ENCODE data around the gene GALNT14. TPM values are rescaled to one million over a fixed set of nuclear protein-coding genes. Genes with fewer than 3 reads are reported as not detected.
A peak's percentile ranks its signal among the peaks of the same experiment; 100 is the strongest.

Gene GALNT14
- total RNA-seq, 3 donors from 2014 or later (not counting 1 experiment from before 2014, with no cell fraction given), result 0.68 TPM; not detected in 2

GRCh38 chr2:31136732-31137131 is 1.5 kb downstream of the GALNT14 start:
- 22% methylated on average over 10 of the region's 10 CpGs for WGBS (ENCODE audit: insufficient coverage)
- Mint-ChIP-seq H3K27ac (no peak overlapping the region), H3K4me3 (peak overlapping the region; percentile 25), H3K9me3 (no peaks in the 10 kb centered on the region), H3K4me1 (peaks cover 0 to 5% of the 10 kb centered on the region in 2 donors), H3K36me3 (no peaks in the 10 kb centered on the region), H3K27me3 (ENCODE audit: low read depth in 2 of 2) (peaks cover 37 to 52% of the 10 kb centered on the region in 2 donors)
- no peaks in the 10 kb centered on the region for H3K36me3 ChIP-seq (ENCODE audit: control insufficient read depth, insufficient read depth, low read length)
- intact Hi-C loops (cut with micrococcal nuclease), result no loop called here
- H3K9me3 ChIP-seq (ENCODE audit: control insufficient read depth, insufficient read depth, low read length), result no peaks in the 10 kb centered on the region
- TF ChIP-seq, protein P1, sequence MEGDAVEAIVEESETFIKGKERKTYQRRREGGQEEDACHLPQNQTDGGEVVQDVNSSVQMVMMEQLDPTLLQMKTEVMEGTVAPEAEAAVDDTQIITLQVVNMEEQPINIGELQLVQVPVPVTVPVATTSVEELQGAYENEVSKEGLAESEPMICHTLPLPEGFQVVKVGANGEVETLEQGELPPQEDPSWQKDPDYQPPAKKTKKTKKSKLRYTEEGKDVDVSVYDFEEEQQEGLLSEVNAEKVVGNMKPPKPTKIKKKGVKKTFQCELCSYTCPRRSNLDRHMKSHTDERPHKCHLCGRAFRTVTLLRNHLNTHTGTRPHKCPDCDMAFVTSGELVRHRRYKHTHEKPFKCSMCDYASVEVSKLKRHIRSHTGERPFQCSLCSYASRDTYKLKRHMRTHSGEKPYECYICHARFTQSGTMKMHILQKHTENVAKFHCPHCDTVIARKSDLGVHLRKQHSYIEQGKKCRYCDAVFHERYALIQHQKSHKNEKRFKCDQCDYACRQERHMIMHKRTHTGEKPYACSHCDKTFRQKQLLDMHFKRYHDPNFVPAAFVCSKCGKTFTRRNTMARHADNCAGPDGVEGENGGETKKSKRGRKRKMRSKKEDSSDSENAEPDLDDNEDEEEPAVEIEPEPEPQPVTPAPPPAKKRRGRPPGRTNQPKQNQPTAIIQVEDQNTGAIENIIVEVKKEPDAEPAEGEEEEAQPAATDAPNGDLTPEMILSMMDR (IDR thresholded peaks at IDR 0.05), result no peak
- no peak overlapping the region for H3K4me3 ChIP-seq (ENCODE audit: low read length)
- peaks cover 10% of the 10 kb centered on the region for H3K4me1 ChIP-seq (ENCODE audit: control insufficient read depth, insufficient read depth, low read length)
- DNase-seq (no peak), ATAC-seq (no peak)
- no peak overlapping the region for H3K27ac ChIP-seq (ENCODE audit: low read length)
- peaks cover 14% of the 10 kb centered on the region for H3K27me3 ChIP-seq (ENCODE audit: control insufficient read depth, insufficient read depth, low read length)

- Histone ChIP-seq H3K36me3 (ENCODE audit: control insufficient read depth, insufficient read depth, low read length) (no peaks in the 10 kb centered on the region), H3K27ac (ENCODE audit: low read length) (no peak overlapping the region), H3K27me3 (ENCODE audit: control insufficient read depth, insufficient read depth, low read length) (peaks cover 14% of the 10 kb centered on the region), H3K4me1 (ENCODE audit: control insufficient read depth, insufficient read depth, low read length) (peaks cover 10% of the 10 kb centered on the region), H3K4me3 (ENCODE audit: low read length) (no peak overlapping the region), H3K9me3 (ENCODE audit: control insufficient read depth, insufficient read depth, low read length) (no peaks in the 10 kb centered on the region)
- Mint-ChIP-seq H3K27ac (no peak overlapping the region), H3K27me3 (ENCODE audit: low read depth in 2 of 2) (peaks cover 32 to 52% of the 10 kb centered on the region in 2 donors), H3K36me3 (no peaks in the 10 kb centered on the region), H3K9me3 (no peaks in the 10 kb centered on the region), H3K4me1 (peaks cover 0 to 5% of the 10 kb centered on the region in 2 donors), H3K4me3 (no peak overlapping the region)
- 80% methylated on average over 3 of the region's 3 CpGs for WGBS (ENCODE audit: insufficient coverage)
- DNase-seq (no peak), ATAC-seq (no peak)
- TF ChIP-seq, protein P1 (IDR thresholded peaks at IDR 0.05), result no peak
- intact Hi-C loops (cut with micrococcal nuclease), result no loop called here
Observed at GRCh38 chr2:31136000-31136399, 2.2 kb downstream of the GALNT14 start.

DNA sequence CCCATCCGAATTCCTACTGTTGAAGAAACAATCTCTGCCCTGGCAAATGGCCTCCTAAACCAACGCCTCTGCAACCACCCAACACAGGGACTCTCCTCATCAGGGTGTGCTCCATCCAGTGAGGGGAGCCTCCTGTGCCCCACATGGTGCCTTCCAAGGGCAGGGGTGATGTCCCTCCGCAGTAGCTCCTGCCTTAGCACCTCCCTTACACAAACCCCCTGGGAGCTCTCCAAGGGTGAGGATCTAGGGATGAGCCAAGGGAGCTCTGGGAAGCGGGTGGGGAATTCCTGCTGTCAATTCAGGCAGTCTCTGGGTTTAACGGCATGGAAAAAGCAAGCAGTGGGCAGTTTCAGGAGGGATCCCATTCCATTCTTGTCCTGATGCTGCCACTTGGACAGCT is 3.8 kb downstream of the GALNT14 start:
- intact Hi-C loops (cut with micrococcal nuclease), result no loop called here
- H3K27me3 Mint-ChIP-seq (ENCODE audit: low read depth in 2 of 2), result peaks cover 32 to 53% of the 10 kb centered on the region in 2 donors
- no peak overlapping the region for H3K27ac Mint-ChIP-seq
- DNase-seq (no peak), ATAC-seq (no peak)
- no peaks in the 10 kb centered on the region for H3K36me3 Mint-ChIP-seq
- TF ChIP-seq, protein P1 (IDR thresholded peaks at IDR 0.05), result no peak
- no peaks in the 10 kb centered on the region for H3K9me3 Mint-ChIP-seq
- 87% methylated on average over 5 of the region's 5 CpGs for WGBS (ENCODE audit: insufficient coverage)
- peaks cover 0 to 5% of the 10 kb centered on the region in 2 donors for H3K4me1 Mint-ChIP-seq
- H3K9me3 ChIP-seq (ENCODE audit: control insufficient read depth, insufficient read depth, low read length), result no peaks in the 10 kb centered on the region
- no peak overlapping the region for H3K4me3 ChIP-seq (ENCODE audit: low read length)
- no peak overlapping the region for H3K27ac ChIP-seq (ENCODE audit: low read length)
- H3K36me3 ChIP-seq (ENCODE audit: control insufficient read depth, insufficient read depth, low read length), result no peaks in the 10 kb centered on the region
- no peak overlapping the region for H3K4me3 Mint-ChIP-seq
- H3K4me1 ChIP-seq (ENCODE audit: control insufficient read depth, insufficient read depth, low read length), result peaks cover 10% of the 10 kb centered on the region
- peaks cover 14% of the 10 kb centered on the region for H3K27me3 ChIP-seq (ENCODE audit: control insufficient read depth, insufficient read depth, low read length)

DNA sequence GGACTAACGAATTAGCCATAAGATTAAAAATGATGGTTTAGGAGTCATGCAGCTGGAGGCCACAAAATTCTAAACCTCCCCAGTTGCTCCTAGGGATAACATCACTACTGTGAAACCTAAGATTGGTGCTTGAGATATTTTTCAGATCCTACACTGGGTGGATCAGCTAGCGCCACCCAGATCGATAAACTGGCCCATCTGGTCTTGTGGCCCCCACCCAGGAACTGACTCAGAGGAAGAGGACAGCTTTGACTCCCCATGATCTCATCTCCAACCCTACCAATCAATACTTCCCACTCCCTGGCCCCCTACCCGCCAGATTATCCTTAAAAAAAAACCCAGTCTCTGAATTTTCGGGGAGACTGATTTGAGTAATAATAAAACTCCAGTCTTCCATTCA is 5.5 kb downstream of the GALNT14 start:
- DNase-seq (no peak), ATAC-seq (no peak)
- H3K36me3 ChIP-seq (ENCODE audit: control insufficient read depth, insufficient read depth, low read length), result no peaks in the 10 kb centered on the region
- H3K9me3 ChIP-seq (ENCODE audit: control insufficient read depth, insufficient read depth, low read length), result no peaks in the 10 kb centered on the region
- H3K4me3 Mint-ChIP-seq, result no peak overlapping the region
- WGBS (ENCODE audit: insufficient coverage), result 90% methylated on average over 5 of the region's 5 CpGs
- peaks cover 7% of the 10 kb centered on the region for H3K4me1 ChIP-seq (ENCODE audit: control insufficient read depth, insufficient read depth, low read length)
- H3K27ac Mint-ChIP-seq, result no peak overlapping the region
- H3K27me3 Mint-ChIP-seq (ENCODE audit: low read depth in 2 of 2), result peaks cover 32 to 53% of the 10 kb centered on the region in 2 donors
- peaks cover 7% of the 10 kb centered on the region for H3K27me3 ChIP-seq (ENCODE audit: control insufficient read depth, insufficient read depth, low read length)
- intact Hi-C loops (cut with micrococcal nuclease), result no loop called here
- H3K4me1 Mint-ChIP-seq, result peaks cover 0 to 5% of the 10 kb centered on the region in 2 donors
- TF ChIP-seq, protein P1 (IDR thresholded peaks at IDR 0.05), result no peak
- no peaks in the 10 kb centered on the region for H3K36me3 Mint-ChIP-seq
- no peaks in the 10 kb centered on the region for H3K9me3 Mint-ChIP-seq
- H3K27ac ChIP-seq (ENCODE audit: low read length), result no peak overlapping the region
- no peak overlapping the region for H3K4me3 ChIP-seq (ENCODE audit: low read length)
